Activated naive CD8-positive, alpha-beta T cell treated with anti-CD3 and anti-CD28 coated beads for 36 hours (primary cell): Measurements from ENCODE around the gene FANCI. TPM values are rescaled to one million over a fixed set of nuclear protein-coding genes. Genes with fewer than 3 reads are reported as not detected.
"Not testable (repeated sequence)": the region's sequence is repeated elsewhere in the genome, so short reads cannot be mapped to it uniquely, and the experiment has no call there.

Experiments
- DNase-seq: peaks from one replicate; pipeline ENCODE4 v3.0.0; 2021
- H3K27ac Mint-ChIP-seq: one replicate; pipeline ENCODE4 v1.8.0; 2022; ENCODE audit warnings: mild to moderate bottlenecking, moderate library complexity, mixed read lengths
- H3K27me3 Mint-ChIP-seq: one replicate; pipeline ENCODE4 v1.8.0; 2022; ENCODE audit warnings: mild to moderate bottlenecking, mixed read lengths
- H3K36me3 Mint-ChIP-seq: one replicate; pipeline ENCODE4 v1.8.0; 2021; ENCODE audit warnings: mild to moderate bottlenecking, mixed read lengths
- H3K4me1 Mint-ChIP-seq: one replicate; pipeline ENCODE4 v1.8.0; 2021; ENCODE audit warnings: mixed read lengths
- H3K4me3 Mint-ChIP-seq: one replicate; pipeline ENCODE4 v1.8.0; 2022; ENCODE audit warnings: mild to moderate bottlenecking, moderate library complexity, mixed read lengths
- H3K9me3 Mint-ChIP-seq: one replicate; pipeline ENCODE4 v1.8.0; 2022; ENCODE audit warnings: mixed read lengths
- total RNA-seq, 2 experiments: library from RNA; stranded (reverse); gene quantifications; one replicate each; pipeline ENCODE4 v1.2.3, GENCODE V29; 2021

The FANCI gene
- total RNA-seq, 2 experiments from 2014 or later = 169 to 174 TPM

DNA sequence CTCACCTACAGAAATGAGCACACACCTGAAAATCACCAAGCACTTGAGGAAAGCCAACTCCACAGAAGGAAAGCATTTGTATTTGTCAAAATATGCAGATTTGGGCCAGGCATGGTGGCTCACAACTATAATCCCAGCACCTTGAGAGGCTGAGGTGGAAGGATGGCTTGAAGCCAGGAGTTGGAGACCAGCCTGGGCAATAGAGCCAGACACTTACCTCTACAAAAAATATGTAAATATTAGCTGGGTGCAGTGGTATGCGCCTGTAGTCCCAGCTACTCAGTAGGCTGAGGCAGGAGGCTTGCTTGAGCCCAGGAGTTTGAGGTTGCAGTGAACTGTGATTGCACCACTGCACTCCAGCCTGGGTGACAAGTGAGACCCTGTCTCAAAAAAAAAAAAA lies 34.7 kb upstream of the FANCI start:
- H3K27ac Mint-ChIP-seq = no peak overlapping the region
- H3K4me1 Mint-ChIP-seq = peaks cover 23% of the 10 kb centered on the region
- H3K36me3 Mint-ChIP-seq = no peaks in the 10 kb centered on the region
- DNase-seq = no peak
- H3K9me3 Mint-ChIP-seq = no peaks in the 10 kb centered on the region
- no peak overlapping the region for H3K4me3 Mint-ChIP-seq
- peaks cover 11% of the 10 kb centered on the region for H3K27me3 Mint-ChIP-seq

- peaks cover 11% of the 10 kb centered on the region for H3K27me3 Mint-ChIP-seq
- DNase-seq = no peak
- H3K36me3 Mint-ChIP-seq = no peaks in the 10 kb centered on the region
- H3K27ac Mint-ChIP-seq = no peak overlapping the region
- no peak overlapping the region for H3K4me3 Mint-ChIP-seq
- peaks cover 5% of the 10 kb centered on the region for H3K4me1 Mint-ChIP-seq
- H3K9me3 Mint-ChIP-seq = no peaks in the 10 kb centered on the region
Measured at GRCh38 chr15:89211678-89212170, 32.1 kb upstream of the FANCI start.

DNA sequence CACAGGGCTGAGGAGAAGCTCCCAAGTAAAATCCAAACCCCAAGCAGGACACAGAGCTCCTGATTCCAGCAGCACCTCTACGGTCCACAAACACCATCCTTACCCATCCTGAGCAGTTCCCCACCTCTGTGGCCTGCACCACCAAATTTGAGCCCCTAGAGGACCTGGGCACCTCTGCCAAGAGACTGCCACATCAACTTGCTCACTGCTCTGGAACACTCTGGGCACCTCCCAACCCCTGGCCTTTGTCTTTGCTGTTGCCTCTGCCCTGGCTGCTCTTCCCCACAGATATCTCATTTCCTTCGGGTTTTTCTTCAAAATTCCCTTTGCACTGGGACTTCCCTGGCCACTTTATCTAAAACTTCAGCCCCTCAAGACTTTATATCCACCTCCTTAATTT lies 28.2 kb upstream of the FANCI start:
- no peak overlapping the region for H3K27ac Mint-ChIP-seq
- DNase-seq = no peak
- no peaks in the 10 kb centered on the region for H3K36me3 Mint-ChIP-seq
- H3K27me3 Mint-ChIP-seq = no peaks in the 10 kb centered on the region
- H3K4me1 Mint-ChIP-seq = no peaks in the 10 kb centered on the region
- H3K9me3 Mint-ChIP-seq = no peaks in the 10 kb centered on the region
- H3K4me3 Mint-ChIP-seq = no peak overlapping the region

- peaks cover 2% of the 10 kb centered on the region for H3K4me1 Mint-ChIP-seq
- H3K27me3 Mint-ChIP-seq = no peaks in the 10 kb centered on the region
- no peak overlapping the region for H3K4me3 Mint-ChIP-seq
- H3K9me3 Mint-ChIP-seq = no peaks in the 10 kb centered on the region
- no peaks in the 10 kb centered on the region for H3K36me3 Mint-ChIP-seq
- DNase-seq = no peak
- no peak overlapping the region for H3K27ac Mint-ChIP-seq
Measured at GRCh38 chr15:89217031-89217430, 26.7 kb upstream of the FANCI start.

- Mint-ChIP-seq H3K4me3 (no peak overlapping the region), H3K9me3 (no peaks in the 10 kb centered on the region), H3K27me3 (peaks cover 5% of the 10 kb centered on the region), H3K4me1 (peaks cover 2% of the 10 kb centered on the region), H3K27ac (no peak overlapping the region), H3K36me3 (no peaks in the 10 kb centered on the region)
- DNase-seq = no peak
Measured at GRCh38 chr15:89217686-89218376, 25.9 kb upstream of the FANCI start.

DNA sequence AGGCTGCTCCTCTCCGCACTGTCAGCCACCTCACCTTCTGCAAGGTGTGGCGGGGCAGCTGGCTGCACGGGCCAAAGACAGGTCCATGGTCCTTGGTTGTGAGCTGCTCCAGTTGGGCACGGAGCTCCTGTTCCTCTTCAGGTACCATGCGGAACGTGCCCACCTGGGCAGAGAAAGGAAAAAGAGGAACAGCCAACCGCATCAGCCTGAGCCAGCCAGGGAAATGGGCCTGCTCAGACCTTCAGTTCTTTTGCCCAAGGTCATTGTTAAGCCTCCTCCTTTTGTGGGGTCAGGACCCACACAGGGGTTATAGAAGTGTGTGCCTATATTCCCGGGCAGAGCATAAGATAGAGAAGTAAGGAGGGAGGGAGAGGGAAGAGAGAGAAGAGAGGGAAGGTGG lies 25.2 kb upstream of the FANCI start:
- peaks cover 6% of the 10 kb centered on the region for H3K27me3 Mint-ChIP-seq
- no peak for DNase-seq
- H3K36me3 Mint-ChIP-seq = no peaks in the 10 kb centered on the region
- no peaks in the 10 kb centered on the region for H3K9me3 Mint-ChIP-seq
- no peak overlapping the region for H3K4me3 Mint-ChIP-seq
- H3K4me1 Mint-ChIP-seq = peaks cover 2% of the 10 kb centered on the region
- H3K27ac Mint-ChIP-seq = no peak overlapping the region

DNA sequence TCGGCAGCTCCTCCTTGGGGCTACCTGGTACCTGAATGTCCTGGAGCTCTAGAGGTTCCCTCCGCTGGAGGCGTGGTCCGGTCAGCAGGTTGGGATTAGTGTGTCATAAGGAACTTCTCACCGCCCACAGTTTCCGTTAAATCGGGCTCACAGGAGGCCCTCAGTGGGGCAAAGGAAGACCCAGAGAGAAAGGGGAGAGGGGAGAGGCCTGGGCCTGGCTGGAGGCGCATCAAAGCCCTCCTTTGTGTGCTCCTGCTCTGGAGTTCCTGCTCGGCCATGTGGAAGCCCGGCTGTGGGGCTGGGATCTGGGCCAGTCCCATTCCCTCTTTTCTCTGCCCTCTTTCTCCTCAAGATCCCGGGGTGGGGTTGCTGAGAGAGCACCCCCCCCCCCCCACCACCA lies 22.2 kb upstream of the FANCI start, which contains the start of gene RLBP1:
Gene RLBP1, minus strand, starts transcription at position 37 of the 400 bp plus-strand sequence. CDS start 2,604 bp downstream, outside the sequence.
- Mint-ChIP-seq H3K4me1 (peaks cover 2% of the 10 kb centered on the region), H3K36me3 (no peaks in the 10 kb centered on the region), H3K27me3 (peaks cover 6% of the 10 kb centered on the region), H3K27ac (no peak within 1 kb of the TSS), H3K9me3 (no peaks in the 10 kb centered on the region), H3K4me3 (no peak within 1 kb of the TSS)
- DNase-seq = no peak

GRCh38 chr15:89225588-89225987 lies 18.2 kb upstream of the FANCI start:
- Mint-ChIP-seq H3K4me3 (no peak overlapping the region), H3K36me3 (no peaks in the 10 kb centered on the region), H3K27ac (no peak overlapping the region), H3K9me3 (no peaks in the 10 kb centered on the region), H3K27me3 (peaks cover 11% of the 10 kb centered on the region), H3K4me1 (peaks cover 2% of the 10 kb centered on the region)
- no peak for DNase-seq

- H3K27me3 Mint-ChIP-seq = peaks cover 12% of the 10 kb centered on the region
- H3K36me3 Mint-ChIP-seq = no peaks in the 10 kb centered on the region
- H3K4me3 Mint-ChIP-seq = no peak overlapping the region
- no peak overlapping the region for H3K27ac Mint-ChIP-seq
- no peaks in the 10 kb centered on the region for H3K4me1 Mint-ChIP-seq
- H3K9me3 Mint-ChIP-seq = no peaks in the 10 kb centered on the region
- DNase-seq = no peak
Measured at GRCh38 chr15:89226359-89227221, 17.2 kb upstream of the FANCI start.

DNA sequence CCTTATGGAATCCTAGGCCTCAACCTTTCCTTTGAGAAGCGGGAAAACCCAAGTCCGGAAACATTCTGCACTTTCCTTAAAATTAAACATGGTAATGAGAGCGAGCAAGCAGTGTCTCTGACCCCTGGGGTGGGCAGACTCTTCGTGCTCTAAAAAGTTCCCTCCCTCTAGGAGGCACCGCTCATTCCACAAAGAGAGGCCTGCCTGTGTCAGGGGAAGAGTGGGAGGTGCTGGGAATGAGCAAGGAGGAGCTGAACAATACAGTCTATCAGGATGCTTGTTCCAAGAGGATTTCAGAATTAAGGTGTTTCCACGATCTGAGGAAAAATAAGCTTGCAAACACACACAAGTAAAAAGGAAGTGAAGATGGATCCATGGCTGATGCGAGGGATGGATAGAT lies 16.4 kb upstream of the FANCI start:
- Mint-ChIP-seq H3K27ac (no peak overlapping the region), H3K36me3 (no peaks in the 10 kb centered on the region), H3K27me3 (peaks cover 11% of the 10 kb centered on the region), H3K9me3 (no peaks in the 10 kb centered on the region), H3K4me1 (no peaks in the 10 kb centered on the region), H3K4me3 (no peak overlapping the region)
- no peak for DNase-seq

- Mint-ChIP-seq H3K9me3 (no peaks in the 10 kb centered on the region), H3K36me3 (no peaks in the 10 kb centered on the region), H3K27ac (no peak overlapping the region), H3K4me1 (no peaks in the 10 kb centered on the region), H3K27me3 (peaks cover 9% of the 10 kb centered on the region), H3K4me3 (no peak overlapping the region)
- no peak for DNase-seq
Measured at GRCh38 chr15:89230277-89230676, 13.5 kb upstream of the FANCI start.

GRCh38 chr15:89231832-89232231 lies 11.9 kb upstream of the FANCI start:
- no peak for DNase-seq
- Mint-ChIP-seq H3K4me3 (no peak overlapping the region), H3K9me3 (no peaks in the 10 kb centered on the region), H3K4me1 (no peaks in the 10 kb centered on the region), H3K36me3 (no peaks in the 10 kb centered on the region), H3K27ac (no peak overlapping the region), H3K27me3 (peaks cover 11% of the 10 kb centered on the region)

- H3K27ac Mint-ChIP-seq, H3K4me3 Mint-ChIP-seq, H3K36me3 Mint-ChIP-seq, H3K9me3 Mint-ChIP-seq, H3K27me3 Mint-ChIP-seq, DNase-seq: not testable (repeated sequence)
- peaks cover 12% of the 10 kb centered on the region for H3K4me1 Mint-ChIP-seq
Measured at GRCh38 chr15:89239883-89240810, 3.6 kb upstream of the FANCI start.

DNA sequence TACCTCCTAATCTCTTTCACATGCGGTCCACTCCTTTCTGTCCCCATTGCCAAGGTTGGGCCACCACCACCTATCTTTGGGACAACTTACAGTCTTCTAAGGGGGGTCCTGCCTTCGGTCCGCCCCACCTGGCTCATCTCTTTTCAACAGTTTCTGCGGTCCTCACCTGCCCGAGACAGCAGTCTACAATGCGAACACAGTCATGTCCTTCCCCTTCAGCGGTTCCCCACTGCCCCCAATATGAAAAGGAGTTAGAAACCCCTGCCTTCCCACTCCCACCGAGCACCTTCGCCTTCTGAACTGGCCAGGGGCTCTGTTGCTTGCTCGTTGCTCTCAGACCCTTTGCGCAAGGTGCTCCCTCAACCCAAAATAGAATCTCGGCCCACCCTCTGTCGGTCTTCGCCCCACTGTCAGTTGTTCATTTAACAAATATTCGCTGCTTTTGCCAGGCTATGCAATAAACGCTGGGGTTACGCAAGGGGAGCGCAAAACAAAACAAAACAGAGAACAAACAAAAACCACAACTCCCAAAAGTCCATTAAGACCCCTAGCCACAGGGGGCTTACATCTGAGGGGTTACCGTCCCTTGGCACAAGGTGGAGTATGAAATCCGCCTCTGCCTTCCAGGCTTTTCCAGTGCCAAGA lies 611 bp upstream of the FANCI start:
- Mint-ChIP-seq H3K27me3 (peaks cover 4% of the 10 kb centered on the region), H3K27ac (peak overlapping the region; percentile 91)

More for the DNA sequence above, 611 bp upstream of the FANCI start:
- Mint-ChIP-seq H3K9me3 (no peaks in the 10 kb centered on the region), H3K4me3 (peak overlapping the region; percentile 94), H3K36me3 (peaks cover 32% of the 10 kb centered on the region), H3K4me1 (peaks cover 30% of the 10 kb centered on the region)
- DNase-seq = no peak
